Activated T-cell treated with anti-CD3 and anti-CD28 coated beads for 24 hours (primary cell): Measurements from ENCODE around the gene MYL12A.
A peak's percentile ranks its signal among the peaks of the same experiment; 100 is the strongest.

Experiments
- DNase-seq: peaks from one replicate; pipeline ENCODE4 v3.0.0-alpha.2; 2020; ENCODE audit warnings: low read depth

MYL12A gene

DNA sequence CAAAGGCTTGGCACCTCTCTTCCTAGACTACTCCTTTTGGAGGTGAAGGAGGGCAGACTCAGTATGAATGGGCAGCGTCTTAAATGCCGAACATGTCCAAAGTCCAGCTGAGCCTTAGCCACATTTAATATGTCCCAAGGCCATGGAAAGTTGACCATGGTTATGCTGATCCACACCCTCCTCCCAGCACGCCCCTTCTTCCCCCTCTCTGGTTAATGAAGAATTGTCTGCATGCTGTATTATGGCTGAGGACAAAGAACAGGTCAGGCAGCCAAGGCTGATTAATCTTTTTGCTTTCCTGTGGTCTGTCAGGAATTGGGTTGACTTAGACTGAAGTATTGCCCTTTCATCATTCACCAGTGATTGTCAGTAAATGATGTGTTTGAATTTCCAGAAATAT is 22.0 kb upstream of the MYL12A start:
- DNase-seq = no peak

DNA sequence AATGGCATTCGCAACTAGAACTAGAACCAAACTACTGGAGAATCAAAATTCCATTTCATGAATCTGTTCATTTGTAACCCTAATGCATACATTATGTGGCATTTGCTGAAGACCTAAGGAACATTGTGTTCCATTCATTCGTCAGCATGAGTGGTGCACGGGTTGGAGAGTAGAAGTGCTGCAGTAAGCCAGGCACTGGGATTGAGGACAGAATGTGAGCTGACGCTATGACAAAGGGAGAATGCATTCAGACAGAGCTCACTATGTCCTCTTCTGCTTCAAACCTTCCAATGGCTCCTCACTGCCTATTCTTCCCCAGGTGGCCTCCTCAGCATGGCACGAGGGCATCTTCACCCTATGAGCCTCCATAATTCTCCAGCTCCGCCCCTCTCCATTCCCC is 21.6 kb upstream of the MYL12A start:
- no peak for DNase-seq

DNA sequence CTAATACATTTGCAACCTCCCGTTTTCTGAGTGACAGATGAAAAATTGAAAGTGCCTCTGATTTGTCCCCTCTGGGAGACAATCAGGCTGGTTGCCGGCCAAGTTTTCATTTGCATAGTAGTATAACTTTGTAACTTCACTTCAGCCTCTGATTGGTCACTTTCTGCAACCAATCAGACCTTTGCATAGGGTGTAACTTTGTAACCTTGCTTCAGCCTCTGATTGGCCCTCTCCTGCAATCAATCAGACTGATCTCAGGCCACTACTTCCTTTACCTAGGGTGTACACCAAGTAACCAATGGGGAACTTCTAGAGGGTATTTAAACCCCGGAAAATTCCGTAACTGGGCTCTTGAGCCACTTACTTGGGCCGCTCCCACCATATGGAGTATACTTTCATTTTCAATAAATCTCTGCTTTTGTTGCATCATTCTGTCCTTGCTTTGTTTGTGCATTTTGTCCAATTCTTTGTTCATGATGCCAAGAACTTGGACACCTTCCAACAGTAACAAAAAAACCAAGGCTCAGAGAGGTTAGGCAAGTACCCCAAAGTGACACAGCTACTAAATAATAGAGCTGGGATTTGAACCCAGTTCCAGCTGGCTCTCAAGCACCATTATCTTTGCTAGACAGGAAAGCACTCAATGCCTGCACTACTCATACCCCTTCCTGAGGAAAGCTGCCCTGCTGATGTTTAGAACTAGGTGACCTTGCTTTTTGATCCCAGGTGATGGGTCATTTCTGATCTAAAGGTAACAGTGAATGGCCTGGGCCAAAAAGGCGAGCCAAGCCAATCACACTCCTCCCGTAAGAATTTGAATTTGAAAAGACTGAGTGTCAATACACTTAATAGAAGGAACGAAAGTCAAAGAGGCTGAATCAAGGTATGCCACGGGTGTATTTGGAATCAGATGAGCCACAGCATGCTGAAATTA is 16.9 kb upstream of the MYL12A start:
- no peak for DNase-seq

DNA sequence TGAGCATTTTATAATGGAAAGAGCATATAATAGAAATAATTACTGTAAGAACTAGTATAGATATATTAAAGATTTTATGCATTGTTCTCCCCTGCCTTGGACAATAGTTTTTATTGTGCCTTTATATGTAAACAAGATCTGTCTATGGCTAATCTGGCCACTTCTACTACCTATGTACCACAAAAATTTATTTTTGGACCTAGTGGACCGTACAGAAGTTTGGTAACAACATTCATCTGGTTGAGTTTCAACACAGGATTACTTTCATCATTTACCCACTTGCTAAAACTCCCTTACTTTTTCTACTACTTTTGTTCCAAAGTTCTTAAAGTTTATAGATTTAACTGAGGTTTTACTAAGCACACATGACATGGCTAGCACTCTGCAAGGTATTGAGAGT is 14.6 kb upstream of the MYL12A start:
- DNase-seq = no peak

DNA sequence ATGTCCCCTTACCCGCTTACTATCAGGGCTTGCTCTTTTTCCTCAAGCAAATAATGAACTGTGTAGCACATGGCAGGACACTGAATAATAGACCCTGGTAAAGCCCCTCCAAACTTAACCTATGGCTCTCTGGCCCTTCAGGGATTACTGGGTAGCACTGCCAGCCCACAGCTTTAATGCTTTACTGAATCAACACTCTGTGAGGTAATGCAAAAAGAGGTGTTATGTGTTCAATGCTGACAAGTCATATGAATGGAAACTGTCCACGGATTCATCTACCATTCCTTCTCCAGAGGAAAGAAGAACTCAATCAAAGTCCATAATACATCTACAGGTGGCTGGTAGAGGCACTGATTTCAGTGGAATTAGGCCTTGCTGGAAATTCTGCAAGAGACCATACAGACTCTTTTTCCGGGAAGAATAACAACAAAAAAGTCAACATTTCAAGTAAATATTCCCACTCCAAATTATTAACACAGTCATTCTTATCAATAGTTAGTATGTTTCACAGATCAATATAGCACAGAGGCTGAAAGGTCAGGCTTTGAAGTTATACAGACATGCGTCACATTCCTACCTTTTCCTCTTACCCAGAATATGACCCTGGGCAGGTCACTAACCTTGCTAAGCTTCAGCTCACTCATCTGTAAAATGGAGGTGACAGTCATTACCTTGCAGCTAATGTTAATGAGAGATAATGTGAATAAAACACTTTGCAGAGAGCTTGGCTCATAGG is 14.0 kb upstream of the MYL12A start:
- DNase-seq = no peak

DNA sequence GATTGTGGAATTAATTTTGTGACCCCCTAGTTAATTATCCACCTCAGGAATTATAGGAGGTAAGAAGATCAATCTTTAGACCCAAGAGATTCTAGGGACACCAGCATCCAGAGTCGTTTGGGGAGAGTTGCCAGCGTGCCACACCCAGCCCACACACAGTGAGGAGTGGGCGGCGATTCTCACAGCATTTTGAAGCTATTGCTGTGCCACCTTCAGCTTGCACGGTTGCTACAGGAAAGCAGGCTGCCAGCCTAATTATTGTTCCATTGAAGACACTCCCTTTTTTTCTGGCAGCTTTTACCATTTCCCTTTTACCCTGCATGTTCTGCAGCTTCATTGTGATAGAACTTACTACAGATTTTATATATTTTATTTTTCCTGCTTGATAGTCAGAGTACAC is 13.1 kb upstream of the MYL12A start:
- DNase-seq = no peak

DNA sequence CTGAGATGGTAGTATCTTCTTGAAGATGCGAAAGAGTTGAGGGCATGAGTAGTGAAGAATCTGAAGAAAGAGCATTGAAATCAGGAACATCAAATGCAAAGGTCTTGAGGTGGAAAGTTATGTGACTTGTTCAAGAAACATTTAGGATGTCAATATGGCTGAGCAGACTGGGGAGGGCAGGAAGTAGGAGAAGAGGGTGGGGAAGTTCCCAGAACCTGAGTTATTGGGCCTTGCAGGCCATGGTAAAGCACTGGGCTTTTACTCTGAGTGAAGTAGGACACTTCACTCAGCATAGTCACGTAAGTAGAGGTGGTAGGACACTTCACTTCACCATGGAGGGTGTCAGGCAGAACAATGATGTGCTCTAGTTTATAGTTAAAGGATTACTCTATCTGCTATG is 11.8 kb upstream of the MYL12A start:
- DNase-seq = no peak

DNA sequence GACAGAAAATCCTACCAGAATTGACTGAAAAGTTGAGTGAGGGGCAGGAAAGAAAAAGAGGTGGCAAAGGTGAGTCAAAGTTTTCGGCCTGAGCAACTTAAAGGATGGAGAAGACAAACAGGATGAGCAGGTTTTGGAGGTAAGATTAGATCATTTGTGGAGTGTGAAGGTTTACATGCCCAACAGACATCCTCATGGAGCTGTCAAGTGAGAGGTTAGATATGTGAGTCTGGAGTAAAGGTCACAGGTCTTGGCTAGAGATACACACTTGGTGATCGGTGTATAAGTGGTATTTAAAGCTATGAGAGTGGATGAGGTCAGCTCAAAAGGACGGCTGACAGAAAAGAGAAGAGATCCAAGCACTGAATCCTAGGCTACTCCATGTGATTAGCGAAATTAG is 11.1 kb upstream of the MYL12A start:
- DNase-seq = no peak

DNA sequence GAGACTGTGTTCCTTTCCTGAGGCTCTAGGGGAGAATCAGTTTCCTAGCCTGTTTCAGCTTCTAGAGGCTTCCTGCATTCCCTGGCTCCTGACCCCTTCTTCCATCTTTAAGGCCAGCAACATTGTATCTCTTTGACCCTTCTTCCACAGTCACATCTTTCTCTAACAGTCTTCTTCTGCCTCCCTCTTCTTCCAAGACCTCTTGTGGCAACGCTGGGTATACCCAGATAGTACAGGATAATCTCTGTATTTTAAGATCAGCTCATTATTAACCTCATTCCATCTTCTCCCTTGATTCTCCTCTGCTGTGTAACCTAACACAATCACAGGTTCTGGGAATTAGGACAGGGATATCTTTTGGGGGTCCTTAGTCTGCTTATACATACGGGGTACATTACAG is 8.9 kb upstream of the MYL12A start:
- no peak for DNase-seq

DNA sequence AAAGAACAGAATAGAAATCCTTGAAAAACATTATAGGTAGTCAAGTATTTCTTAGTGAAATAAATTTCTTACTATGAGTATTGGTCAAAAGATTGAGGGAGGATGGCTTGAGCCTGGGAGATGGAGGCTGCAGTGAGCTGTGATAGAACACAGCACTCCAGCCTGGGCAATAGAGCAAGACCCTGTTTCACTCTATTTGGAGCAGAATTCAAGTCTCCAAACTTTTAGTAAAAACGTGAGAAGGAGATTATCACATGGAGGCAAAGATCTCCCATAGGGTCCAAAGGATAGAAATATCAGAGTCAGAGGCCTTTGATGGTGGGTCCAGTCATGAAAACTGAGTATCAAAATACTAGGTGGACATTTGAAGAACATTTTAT is 2.4 kb upstream of the MYL12A start:
- DNase-seq = no peak

DNA sequence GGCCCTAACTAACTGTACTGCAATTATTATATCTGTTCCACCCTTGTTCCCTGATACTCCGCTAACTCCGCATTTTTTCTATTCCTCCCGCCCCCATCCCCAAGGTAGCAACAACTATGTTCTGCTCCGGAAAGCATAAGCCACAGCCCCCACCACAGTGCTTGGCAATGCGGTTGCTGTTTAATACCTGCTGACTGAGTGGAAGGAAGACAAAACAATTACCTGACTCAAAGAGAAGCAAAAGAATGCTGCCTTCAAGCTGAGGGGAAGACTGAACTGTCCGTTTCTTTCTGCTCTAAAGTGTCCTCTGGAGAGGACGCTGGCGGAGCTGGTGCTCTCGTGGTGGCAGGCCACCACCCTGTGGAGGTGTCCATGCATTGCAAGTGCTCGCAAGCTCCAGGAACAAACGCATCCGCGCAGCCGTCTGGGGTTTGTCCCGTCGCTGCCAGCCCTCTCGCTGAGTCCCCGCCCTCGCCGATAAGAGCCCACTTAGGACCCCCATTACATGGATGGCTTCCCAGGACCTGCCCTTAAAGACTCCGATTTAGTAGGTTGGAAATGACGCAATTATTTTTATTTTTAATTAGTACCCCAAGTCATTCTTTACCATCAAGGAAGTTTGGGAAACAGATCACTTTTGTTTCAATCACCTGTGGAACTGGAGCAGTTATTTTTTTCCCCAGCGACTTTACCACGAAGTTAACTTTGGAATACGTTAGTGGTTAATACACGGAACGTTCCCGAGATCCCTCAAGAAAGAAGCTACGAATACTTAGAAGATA is 1.6 kb upstream of the MYL12A start:
- peak; percentile 71 for DNase-seq

DNA sequence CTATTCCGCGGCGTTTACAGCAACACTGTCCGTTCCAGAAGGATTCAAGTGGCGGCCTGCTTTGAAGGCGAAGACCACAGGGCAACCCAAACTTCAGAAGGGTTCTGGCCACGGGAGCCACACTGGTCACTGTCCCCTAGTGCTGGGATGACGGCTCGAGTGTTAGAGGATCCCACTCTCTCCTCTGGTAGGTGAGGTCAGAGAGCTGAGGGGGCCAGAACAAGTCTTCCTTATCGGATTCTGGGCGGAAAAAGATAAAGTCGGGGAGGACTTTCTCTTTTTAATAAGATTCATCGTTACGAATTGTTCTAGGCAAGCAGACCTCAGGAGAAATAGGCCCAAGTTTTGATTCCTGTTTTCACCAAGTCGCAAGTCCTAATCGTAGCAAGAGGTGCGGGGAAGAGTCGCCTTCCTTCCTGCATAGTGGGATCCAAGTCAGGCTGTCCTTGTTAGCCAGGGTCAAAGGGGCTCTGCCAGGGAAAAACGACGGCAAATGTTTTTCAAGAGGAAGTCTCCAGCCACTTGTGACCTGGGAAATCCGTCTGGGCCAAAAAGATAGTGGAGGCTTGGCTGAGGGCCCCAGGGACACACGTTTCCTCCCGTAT is 864 bp upstream of the MYL12A start:
- DNase-seq = no peak

DNA sequence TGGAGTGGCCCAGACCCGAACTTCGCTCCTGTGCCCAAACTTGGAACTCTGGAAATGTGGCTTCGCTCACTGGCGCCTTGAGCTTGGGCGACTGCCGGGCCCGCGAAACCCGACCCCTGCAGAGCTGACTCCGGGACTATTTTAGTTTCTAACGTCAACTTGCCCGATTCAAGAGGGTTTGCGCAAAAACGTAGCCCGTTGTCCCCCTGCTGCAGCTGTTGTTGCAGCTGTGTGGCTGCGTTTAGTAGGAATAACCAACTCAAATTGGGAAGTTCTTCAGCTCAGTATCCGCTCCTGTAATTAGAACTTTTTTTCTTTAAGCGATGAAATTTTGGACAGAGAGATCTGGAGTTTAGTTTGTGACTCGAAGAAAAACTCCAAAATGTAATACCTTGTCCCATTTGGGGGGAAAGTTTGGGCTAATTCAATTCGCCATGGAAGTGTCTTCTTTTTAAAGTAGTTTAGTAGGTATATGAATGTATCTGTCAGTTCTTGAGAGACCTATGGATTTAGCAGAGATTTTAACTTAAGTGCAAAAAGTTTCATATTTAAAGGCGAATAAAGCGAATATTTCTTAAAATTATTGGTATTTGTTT is 559 bp downstream of the MYL12A start:
- peak; percentile 11 for DNase-seq

DNA sequence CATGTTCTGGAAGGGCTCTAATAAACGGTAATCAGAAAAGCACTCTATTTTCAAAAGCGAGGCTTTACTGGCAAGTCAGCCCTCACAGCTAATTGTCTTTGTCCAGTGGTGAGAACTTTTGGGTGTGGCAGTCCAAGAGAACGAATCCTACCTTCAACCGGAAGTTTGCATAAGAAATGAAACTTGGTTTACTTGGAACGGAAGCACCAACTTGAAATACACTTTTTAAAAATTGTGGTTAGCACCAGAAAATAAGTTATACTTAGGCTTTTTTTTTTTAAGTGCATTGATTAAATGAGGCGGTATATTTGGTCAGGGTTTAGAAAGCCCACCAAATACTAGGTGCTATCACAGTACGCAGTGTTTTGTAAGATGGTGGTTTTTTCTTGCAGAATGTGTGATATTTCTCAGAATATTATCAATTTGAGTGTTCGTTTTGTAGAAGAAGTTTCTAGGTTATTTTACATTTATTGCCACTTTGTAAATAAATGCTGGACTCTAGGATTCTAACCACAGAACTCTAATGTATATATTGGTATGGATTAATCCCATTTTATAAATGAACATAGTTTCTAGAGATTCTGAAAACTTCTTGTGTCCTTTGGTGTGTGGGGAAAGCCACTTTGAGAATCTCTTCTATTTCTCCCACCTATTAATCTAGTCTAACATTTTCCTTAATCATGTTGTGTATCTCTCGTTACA is 1.2 kb downstream of the MYL12A start:
- no peak for DNase-seq

DNA sequence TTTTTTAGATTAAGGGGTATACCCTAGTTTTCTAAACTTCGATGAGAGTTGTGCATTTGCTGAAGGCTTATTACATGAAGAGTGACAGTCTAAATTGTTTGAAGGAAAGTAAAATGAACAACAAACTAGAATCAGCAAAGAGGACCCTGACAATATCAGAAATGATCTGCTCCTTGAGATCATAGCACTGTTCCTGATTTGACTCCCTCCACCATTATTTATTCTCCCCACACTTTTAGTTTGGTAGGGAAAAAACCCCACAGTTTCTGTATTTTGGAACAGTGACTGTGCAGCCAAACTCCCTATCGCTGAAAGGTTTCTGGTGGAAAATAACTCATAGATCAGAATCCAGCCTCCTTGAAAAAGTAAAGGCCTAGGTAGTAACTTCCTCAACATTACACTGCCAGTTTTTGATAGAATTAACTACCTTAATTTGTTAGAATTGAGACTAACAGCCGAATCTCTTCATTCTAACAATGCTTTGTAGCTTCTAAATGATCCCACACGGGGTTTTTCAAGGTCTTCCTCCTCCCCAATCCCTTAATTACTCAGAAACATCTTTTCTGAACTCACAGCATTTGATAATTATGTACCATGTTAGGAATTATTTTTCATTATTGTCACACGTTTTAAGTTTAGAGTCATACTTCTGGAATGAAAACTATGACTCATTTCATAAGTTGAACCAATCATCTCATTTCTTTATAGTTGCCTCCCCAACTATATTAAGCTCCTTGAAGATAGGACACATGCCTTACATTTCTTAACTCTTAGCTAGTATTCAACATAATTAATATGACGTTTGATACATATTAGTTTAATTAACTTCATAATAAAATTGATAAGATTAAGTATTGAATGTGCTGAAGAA is 2.9 kb downstream of the MYL12A start:
- no peak for DNase-seq

DNA sequence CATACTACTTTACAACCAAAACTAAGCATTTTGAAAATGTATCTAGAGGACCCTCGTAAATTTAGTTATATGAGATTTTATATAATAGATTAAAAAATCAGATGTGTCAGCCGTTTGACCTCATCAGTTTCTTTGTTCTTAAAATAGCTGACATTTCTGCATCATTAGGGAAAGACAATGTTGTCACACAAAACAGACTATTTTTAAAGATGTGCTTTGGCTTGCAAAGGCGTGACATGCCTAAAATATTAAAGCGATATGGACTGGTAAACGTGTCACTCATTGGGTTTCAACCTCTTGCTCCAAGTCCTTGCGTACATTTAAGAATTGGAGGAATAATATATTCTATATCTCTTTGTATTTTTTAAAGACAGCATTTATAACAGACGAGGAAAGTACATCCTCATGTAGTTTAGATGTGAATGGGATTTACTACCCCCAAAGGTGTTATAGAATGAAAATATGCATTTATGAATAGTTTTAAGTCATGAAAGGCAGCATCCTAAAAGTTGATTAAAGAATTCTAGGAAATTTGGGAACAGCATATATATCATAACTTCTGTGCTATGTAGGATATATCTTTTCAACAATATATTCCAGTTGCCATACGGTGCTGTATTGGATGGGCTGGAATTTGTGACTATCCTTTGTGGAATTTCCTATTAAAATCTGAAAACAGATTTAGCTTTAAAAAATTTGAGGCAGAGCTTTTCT is 3.8 kb downstream of the MYL12A start:
- no peak for DNase-seq

DNA sequence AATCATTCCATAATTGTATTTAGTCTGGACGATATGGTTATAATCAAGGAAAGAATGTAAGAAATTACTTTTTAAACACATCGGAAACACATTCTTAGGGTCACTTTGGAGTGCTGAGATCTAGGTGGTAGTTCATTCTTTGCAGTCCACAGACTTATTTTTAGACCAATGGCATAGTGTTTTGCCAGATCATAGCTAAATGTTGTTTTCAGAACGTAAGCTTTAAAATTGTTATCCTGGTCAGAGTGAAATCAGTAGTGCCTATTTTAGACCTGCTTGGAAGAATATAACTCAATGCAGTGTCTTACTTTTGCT is 4.3 kb downstream of the MYL12A start:
- no peak for DNase-seq

DNA sequence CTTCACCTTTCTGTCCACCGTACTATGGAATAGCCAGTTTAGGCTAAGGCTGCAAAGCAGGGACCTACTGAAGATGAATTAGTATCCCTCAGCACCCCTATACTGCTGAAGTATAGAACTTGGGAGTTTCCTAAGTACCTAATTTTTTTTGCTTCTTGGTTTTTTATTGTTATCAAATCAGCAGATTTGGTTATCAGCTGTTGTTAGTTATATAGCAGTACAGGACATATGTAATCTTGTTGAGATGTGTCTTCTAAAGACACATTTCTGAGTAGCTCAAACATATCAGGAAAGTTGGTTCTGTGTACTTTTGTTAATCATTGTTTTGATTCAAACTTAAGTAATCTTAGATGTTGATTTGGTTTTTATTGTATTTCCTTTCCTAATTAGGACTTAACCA is 5.2 kb downstream of the MYL12A start:
- DNase-seq = no peak

DNA sequence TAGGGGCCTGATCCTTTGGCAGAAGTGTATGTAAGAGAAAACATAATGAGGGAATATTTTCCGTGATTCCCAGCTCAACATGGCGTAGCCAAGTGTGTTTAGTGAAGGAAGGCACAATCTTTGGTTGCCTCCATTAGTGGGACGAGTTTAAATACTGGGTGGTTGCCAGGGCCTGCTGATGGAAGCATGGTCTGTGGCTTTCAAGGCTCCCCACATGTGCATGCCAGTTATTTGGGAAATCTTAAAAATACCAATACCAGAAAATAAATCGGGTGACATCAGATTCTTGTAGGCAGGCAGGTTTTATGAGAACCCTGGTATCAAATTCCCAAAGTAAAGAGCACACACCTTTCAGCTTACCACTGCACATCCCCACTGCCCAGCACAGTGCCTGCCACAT is 7.1 kb downstream of the MYL12A start:
- no peak for DNase-seq
